GM21360 (cell line): ENCODE measurements around the gene CCNL1.
"Not testable (repeated sequence)": the region's sequence is repeated elsewhere in the genome, so short reads cannot be mapped to it uniquely, and the experiment has no call there.

ENCODE experiments used
- ATAC-seq: cut with Tn5 transposase; IDR thresholded peaks from one replicate; pipeline ENCODE4 v1.9.1; 2021; ENCODE audit warnings: mild to moderate bottlenecking, moderate library complexity; ENCODE audit not compliant: unreplicated experiment

Gene CCNL1

DNA sequence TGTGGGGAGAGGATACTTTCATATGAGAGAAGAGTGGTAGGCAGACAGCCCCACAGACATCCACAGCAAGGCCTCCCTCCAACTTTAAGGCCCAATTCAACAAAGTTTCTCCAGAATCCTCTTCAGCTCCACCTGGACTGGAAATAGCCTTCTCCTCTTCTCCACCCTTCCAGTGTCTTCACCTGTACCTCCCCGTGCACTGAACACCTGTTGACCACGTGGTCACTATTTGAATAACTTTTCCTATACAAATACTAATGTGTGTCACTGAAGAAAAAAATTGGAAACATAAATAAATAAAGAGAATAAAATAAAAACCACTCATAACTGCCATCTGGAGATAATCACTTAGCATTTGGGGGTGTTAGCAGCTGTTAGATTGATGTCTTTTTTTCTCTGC is 52.9 kb downstream of the CCNL1 start:
- no peak for ATAC-seq

DNA sequence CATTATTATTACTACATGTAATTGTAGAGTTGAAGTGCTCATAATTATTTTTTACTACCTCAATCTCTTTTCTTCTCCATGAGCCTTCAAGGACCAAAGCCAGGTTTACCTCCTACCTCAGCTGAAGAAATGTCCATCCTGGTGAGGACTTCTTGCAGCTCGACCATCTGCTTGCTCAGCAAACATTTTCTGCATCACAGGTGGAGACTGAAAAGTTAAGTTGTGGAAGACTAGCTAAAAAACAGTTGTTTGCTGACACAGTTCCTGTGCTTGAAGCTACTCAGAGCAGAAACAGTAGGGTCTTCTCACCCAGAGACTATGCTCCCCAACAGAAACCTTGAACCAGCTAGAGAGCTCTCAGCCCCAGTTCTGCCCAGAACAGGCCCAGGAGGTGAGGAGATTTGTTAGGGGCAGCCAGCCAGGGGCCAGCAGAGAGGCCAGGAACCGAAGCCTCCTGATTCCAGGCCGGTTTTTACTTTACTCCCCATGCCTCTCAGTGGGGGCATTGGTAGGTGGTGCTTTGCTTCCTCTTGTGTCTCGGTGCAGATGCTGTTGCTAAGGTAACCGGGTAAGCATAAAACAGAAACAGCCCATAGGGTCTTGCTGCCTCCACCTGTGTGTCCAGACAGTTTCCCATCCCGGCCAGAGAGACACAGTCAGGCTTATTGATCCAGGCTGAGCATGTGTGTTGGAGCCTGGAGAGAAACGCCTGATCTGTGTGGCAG is 54.9 kb downstream of the CCNL1 start:
- peak; percentile 64 for ATAC-seq

DNA sequence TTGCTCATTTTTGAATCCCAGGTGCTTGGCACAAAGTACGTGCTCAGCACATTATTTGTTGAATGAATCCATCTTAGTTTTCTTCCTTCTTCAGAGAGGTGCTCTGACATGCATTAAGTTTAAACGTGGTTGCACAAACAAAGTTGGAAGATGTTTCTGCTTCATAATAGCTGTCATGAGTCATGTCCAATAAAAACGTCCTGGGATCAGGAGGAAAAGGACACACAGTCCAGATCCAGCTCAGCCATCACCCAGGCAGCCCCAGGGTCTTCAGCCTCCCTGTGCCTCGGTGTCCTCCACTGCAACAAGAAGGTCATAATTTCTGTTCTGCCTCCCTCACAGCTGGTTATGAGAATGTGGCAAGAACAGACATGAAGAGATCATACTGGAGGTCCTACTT is 55.4 kb downstream of the CCNL1 start:
- ATAC-seq, result no peak

GRCh38 chr3:157103860-157104259 is 56.1 kb downstream of the CCNL1 start:
- ATAC-seq, result no peak

GRCh38 chr3:157103280-157103679 is 56.7 kb downstream of the CCNL1 start:
- peak; percentile 79 for ATAC-seq

DNA sequence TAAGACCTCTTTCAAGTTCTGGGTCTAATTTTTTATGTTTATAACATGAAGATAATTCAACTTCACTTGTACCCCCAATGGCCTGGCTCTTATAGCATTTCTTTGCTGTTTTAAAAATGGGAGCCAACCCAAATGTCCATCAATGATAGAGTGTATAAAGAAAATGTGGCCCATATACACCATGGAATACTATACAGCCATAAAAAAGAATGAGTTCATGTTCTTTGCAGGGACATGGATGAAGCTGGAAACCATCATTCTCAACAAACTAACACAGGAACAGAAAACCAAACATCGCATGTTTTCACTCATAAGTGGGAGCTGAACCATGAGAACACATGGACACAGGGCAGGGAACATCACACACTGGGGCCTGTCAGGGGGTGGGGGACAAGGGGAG is 57.4 kb downstream of the CCNL1 start:
- not testable (repeated sequence) for ATAC-seq

DNA sequence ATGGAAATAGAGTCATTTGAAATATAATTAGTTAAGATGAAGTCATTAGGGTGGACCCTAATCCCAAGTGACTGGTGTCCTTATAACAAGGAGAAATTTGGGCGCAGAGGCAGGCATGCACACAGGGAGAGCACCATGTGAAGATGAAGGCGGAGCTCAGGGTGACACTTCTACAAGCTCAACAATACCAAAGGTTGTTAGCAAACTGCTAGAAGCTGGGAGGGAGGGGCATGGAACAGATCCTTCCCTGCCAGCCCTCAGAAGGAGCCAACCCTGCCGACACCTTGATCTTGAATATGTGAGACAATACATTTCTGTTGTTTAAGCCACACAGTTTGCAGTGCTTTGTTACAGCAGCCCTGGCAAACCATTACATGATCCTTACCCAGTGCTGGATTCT is 57.8 kb downstream of the CCNL1 start:
- no peak for ATAC-seq

GRCh38 chr3:157101486-157101885 is 58.5 kb downstream of the CCNL1 start:
- no peak for ATAC-seq

GRCh38 chr3:157100608-157101396 is 59.1 kb downstream of the CCNL1 start:
- no peak for ATAC-seq

DNA sequence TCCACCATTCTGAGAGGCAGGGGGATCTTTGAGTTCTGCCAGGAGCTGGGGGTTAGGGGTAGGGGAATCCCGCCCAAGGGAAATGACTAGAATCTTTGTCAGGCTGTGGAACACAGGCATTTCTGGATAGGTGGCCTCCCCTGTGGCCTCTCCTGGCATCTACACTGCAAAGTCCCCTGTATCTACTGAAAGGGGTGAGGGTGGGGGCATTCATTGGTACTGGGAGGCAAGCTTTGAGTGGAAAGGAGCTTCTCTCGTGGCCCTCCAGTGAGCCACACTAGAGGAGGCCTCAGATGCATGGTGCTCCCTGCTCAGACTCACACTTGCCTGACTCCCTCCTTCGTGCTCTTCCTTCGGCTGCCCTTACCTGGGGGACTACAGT is 59.9 kb downstream of the CCNL1 start:
- ATAC-seq, result no peak

GRCh38 chr3:157099326-157100095 is 60.4 kb downstream of the CCNL1 start:
- no peak for ATAC-seq

DNA sequence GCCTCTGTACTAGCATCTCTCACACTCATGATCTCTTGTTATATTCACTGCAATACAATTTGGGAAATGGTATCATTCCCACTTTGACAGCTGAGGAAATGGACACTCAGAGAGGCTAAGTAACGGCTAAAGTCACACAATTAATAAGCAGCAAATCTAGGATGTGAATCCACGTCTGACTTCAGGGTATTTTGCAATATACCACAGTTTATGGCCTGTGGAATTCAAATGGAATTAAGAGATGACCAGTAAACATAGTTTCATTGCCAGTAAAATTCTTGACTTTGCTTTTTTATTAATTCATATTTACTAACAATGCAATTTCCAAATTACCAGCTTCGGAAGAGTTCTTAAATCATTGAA is 61.1 kb downstream of the CCNL1 start:
- ATAC-seq, result no peak

DNA sequence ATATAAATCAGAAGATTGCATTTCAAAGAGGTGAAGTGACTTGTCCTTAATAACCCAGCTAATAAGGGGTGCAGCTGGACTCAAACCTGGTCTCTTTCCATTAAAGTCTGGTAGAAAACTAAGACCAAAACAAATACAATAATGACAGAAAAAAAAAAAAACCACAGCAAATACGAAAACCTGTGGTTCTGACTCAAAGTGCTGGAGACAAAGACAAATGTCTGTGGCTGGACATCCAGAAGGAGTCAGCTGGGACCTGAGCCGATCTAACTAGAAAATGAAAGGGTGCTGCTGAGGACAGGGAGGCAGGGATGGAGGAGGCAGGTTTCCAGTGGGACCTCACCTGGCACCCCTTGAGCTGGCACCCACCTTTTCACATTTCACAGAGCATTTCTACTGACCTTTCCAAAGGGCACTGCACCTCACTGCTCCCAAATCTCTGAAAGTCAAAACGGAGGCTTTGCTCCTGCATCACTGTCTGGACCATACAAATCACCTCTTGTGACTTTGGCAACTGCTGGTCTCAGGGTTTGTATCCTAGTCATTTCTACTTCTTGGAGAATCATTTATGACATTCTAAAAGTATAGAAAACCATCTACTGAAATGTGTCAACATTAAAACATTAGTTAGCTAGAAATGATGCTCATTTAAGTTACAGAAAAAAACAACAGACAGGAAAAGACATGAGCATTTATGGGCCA is 61.7 kb downstream of the CCNL1 start:
- no peak for ATAC-seq
